Calu3 (cell line): ENCODE results near the gene MYO1H. TPM values are rescaled to one million over a fixed set of nuclear protein-coding genes. Genes with fewer than 3 reads are reported as not detected.

ENCODE experiments used
- BruUV-seq: library from RNA; stranded (reverse); fragments of 400-500 nt; replicated peaks from 2 replicates; lab custom pipeline; 2021; lab: Mats Ljungman, UMichigan
- CTCF ChIA-PET: fragments of 300-600 bp; sonication (Branson Sonifier 250); formaldehyde crosslinking; loops from one replicate; lab custom pipeline; 2022; ENCODE audit warnings: antibody characterized with exemption; lab: Charles Lee
- DNase-seq: peaks from one replicate; pipeline ENCODE4 v3.0.0; 2022
- H3K27ac Mint-ChIP-seq: one replicate; pipeline ENCODE4 v1.8.0; 2022; ENCODE audit warnings: mixed read lengths; ENCODE audit not compliant: unreplicated experiment
- H3K27me3 Mint-ChIP-seq: one replicate; pipeline ENCODE4 v1.8.0; 2022; ENCODE audit warnings: mixed read lengths; ENCODE audit not compliant: unreplicated experiment
- H3K36me3 Mint-ChIP-seq: one replicate; pipeline ENCODE4 v1.8.0; 2022; ENCODE audit warnings: mild to moderate bottlenecking, moderate library complexity, mixed read lengths; ENCODE audit not compliant: insufficient read depth, unreplicated experiment
- H3K4me1 Mint-ChIP-seq: one replicate; pipeline ENCODE4 v1.8.0; 2022; ENCODE audit warnings: mild to moderate bottlenecking, low read depth, mixed read lengths; ENCODE audit not compliant: unreplicated experiment
- H3K4me3 Mint-ChIP-seq: one replicate; pipeline ENCODE4 v1.8.0; 2022; ENCODE audit warnings: mild to moderate bottlenecking, low read depth, moderate library complexity, mixed read lengths; ENCODE audit not compliant: unreplicated experiment
- H3K9me3 Mint-ChIP-seq: one replicate; pipeline ENCODE4 v1.8.0; 2022; ENCODE audit warnings: low read depth, mixed read lengths; ENCODE audit not compliant: unreplicated experiment
- CTCF ChIP-seq: fragments of 200-600 bp; IDR thresholded peaks from one replicate; pipeline ENCODE4 v1.8.0; 2022; ENCODE audit warnings: antibody characterized with exemption; ENCODE audit not compliant: unreplicated experiment
- intact Hi-C: fragments of 100-400 bp; cut with micrococcal nuclease; formaldehyde crosslinking; loops from one replicate; pipeline ENCODE4 v1.10.0; 2022; ENCODE audit not compliant: unreplicated experiment
- total RNA-seq: library from RNA; stranded (reverse); gene quantifications from 2 replicates; pipeline ENCODE4 v1.2.3, GENCODE V29; 2022

Gene MYO1H
- total RNA-seq, 1 experiment from 2014 or later = not detected

GRCh38 chr12:109329003-109329402 is 18.7 kb upstream of the MYO1H start:
- intact Hi-C loops = no loop called here
- DNase-seq = no peak
- H3K27me3 Mint-ChIP-seq = peaks cover 93% of the 10 kb centered on the region
- no peak for TF ChIP-seq CTCF
- no peak overlapping the region for H3K4me3 Mint-ChIP-seq
- H3K9me3 Mint-ChIP-seq = no peaks in the 10 kb centered on the region
- no peaks in the 10 kb centered on the region for H3K36me3 Mint-ChIP-seq
- H3K27ac Mint-ChIP-seq = no peak overlapping the region
- no TSS peak for BruUV-seq
- CTCF ChIA-PET = interaction anchor here (1.6 kb wide), 1 partner anchor 11 kb away, joined by 4 read pairs; no protein-coding TSS in a partner anchor
- H3K4me1 Mint-ChIP-seq = no peaks in the 10 kb centered on the region

- no peak for DNase-seq
- Mint-ChIP-seq H3K27ac (no peak overlapping the region), H3K36me3 (no peaks in the 10 kb centered on the region), H3K9me3 (no peaks in the 10 kb centered on the region), H3K4me3 (no peak overlapping the region), H3K4me1 (no peaks in the 10 kb centered on the region), H3K27me3 (peaks cover 86% of the 10 kb centered on the region)
- no TSS peak for BruUV-seq
- intact Hi-C loops = no loop called here
- CTCF ChIA-PET = interaction anchor here (1.6 kb wide), 1 partner anchor 12 kb away, joined by 4 read pairs; no protein-coding TSS in a partner anchor
- no peak for TF ChIP-seq CTCF
Observed at GRCh38 chr12:109329686-109330085, 18.0 kb upstream of the MYO1H start.

- no peaks in the 10 kb centered on the region for H3K36me3 Mint-ChIP-seq
- CTCF ChIA-PET = interaction anchor here (0.6 kb wide), 1 partner anchor 345 kb away, joined by 3 read pairs; no protein-coding TSS in a partner anchor
- H3K4me3 Mint-ChIP-seq = no peak overlapping the region
- no peak for DNase-seq
- intact Hi-C loops = no loop called here
- no peak overlapping the region for H3K27ac Mint-ChIP-seq
- H3K9me3 Mint-ChIP-seq = no peaks in the 10 kb centered on the region
- no peak for TF ChIP-seq CTCF
- no TSS peak for BruUV-seq
- H3K27me3 Mint-ChIP-seq = peaks cover 83% of the 10 kb centered on the region
- no peaks in the 10 kb centered on the region for H3K4me1 Mint-ChIP-seq
Observed at GRCh38 chr12:109330282-109331230, 17.1 kb upstream of the MYO1H start.

- DNase-seq = no peak
- TF ChIP-seq CTCF = no peak
- Mint-ChIP-seq H3K4me1 (no peaks in the 10 kb centered on the region), H3K36me3 (no peaks in the 10 kb centered on the region), H3K27ac (no peak overlapping the region), H3K4me3 (no peak overlapping the region), H3K27me3 (peaks cover 83% of the 10 kb centered on the region), H3K9me3 (no peaks in the 10 kb centered on the region)
- no TSS peak for BruUV-seq
- intact Hi-C loops = no loop called here
- CTCF ChIA-PET = interaction anchor here (0.6 kb wide), 1 partner anchor 346 kb away, joined by 3 read pairs; no protein-coding TSS in a partner anchor
Observed at GRCh38 chr12:109331301-109331952, 16.3 kb upstream of the MYO1H start.
